Testis (tissue), 2 donors: ENCODE data around the gene SDK2.

ENCODE experiments used
- POLR2A ChIP-seq: fragments of 450-650 bp; IDR thresholded peaks from one replicate; pipeline ENCODE4 v1.6.1; 2017; ENCODE audit warnings: antibody characterized with exemption, mild to moderate bottlenecking, moderate library complexity
- TF ChIP-seq, protein P1 (sequence below), 3 experiments: fragments of 450-650 bp in 2 of 3; fragments of 200-600 bp in 1 of 3; sonication (generic) in 1 of 3; IDR thresholded peaks; one replicate each; pipeline ENCODE4 v1.5.1; 2016 to 2019; ENCODE audit warnings: antibody characterized with exemption in 3 of 3, mild to moderate bottlenecking in 2 of 3, moderate library complexity in 1 of 3

DNA sequence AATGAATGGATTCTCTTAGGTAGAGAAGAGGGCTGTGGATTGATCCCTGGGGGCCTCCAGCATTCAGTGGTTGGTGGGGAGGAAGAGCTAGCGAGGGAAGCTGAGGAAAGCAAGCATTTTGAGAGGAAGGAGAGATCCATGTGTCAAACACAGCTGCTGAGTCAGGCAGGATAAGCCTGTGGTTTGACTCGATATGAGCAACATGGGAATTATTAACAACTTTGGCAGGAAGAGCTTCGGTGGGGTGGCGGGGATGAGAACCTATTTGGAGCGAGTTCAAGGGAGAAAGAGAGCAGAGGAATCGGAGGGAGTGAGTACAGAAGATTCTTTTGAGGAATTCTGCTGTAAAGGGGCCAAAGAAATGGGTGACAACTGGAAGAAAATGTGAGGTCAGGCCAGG lies 273.0 kb downstream of the SDK2 start:
- TF ChIP-seq, protein P1, sequence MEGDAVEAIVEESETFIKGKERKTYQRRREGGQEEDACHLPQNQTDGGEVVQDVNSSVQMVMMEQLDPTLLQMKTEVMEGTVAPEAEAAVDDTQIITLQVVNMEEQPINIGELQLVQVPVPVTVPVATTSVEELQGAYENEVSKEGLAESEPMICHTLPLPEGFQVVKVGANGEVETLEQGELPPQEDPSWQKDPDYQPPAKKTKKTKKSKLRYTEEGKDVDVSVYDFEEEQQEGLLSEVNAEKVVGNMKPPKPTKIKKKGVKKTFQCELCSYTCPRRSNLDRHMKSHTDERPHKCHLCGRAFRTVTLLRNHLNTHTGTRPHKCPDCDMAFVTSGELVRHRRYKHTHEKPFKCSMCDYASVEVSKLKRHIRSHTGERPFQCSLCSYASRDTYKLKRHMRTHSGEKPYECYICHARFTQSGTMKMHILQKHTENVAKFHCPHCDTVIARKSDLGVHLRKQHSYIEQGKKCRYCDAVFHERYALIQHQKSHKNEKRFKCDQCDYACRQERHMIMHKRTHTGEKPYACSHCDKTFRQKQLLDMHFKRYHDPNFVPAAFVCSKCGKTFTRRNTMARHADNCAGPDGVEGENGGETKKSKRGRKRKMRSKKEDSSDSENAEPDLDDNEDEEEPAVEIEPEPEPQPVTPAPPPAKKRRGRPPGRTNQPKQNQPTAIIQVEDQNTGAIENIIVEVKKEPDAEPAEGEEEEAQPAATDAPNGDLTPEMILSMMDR (IDR thresholded peaks at IDR 0.05), result no peak
- TF ChIP-seq POLR2A, result no peak
